B cell (primary cell): ENCODE data around the gene C15orf39.

Source experiments
- EZH2 ChIP-seq: IDR thresholded peaks from 2 replicates; pipeline ENCODE4 v1.6.1; 2012; ENCODE audit warnings: borderline replicate concordance, low read depth, mild to moderate bottlenecking, moderate library complexity, low read length; ENCODE audit not compliant: insufficient read depth, poor library complexity, severe bottlenecking
- TF ChIP-seq, protein P1 (sequence below): fragments of 200-600 bp; IDR thresholded peaks from one replicate; pipeline ENCODE4 v1.8.0; 2022; ENCODE audit warnings: antibody characterized with exemption, mild to moderate bottlenecking

DNA sequence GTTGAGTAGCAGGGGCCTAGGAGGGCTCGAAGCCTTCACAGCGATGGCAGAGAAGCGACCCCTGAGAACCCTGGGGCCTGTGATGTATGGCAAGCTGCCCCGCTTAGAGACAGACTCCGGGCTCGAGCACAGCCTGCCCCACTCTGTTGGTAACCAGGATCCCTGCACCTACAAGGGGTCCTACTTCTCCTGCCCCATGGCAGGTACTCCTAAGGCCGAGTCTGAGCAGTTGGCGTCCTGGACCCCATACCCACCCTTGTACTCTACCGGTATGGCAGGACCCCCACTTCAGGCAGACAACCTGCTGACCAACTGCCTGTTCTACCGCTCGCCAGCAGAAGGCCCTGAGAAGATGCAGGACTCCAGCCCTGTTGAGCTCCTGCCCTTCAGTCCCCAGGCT is 4.3 kb downstream of the C15orf39 start:
- TF ChIP-seq, protein P1, sequence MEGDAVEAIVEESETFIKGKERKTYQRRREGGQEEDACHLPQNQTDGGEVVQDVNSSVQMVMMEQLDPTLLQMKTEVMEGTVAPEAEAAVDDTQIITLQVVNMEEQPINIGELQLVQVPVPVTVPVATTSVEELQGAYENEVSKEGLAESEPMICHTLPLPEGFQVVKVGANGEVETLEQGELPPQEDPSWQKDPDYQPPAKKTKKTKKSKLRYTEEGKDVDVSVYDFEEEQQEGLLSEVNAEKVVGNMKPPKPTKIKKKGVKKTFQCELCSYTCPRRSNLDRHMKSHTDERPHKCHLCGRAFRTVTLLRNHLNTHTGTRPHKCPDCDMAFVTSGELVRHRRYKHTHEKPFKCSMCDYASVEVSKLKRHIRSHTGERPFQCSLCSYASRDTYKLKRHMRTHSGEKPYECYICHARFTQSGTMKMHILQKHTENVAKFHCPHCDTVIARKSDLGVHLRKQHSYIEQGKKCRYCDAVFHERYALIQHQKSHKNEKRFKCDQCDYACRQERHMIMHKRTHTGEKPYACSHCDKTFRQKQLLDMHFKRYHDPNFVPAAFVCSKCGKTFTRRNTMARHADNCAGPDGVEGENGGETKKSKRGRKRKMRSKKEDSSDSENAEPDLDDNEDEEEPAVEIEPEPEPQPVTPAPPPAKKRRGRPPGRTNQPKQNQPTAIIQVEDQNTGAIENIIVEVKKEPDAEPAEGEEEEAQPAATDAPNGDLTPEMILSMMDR, result no peak
- no peak for TF ChIP-seq EZH2
